ENCODE data around the gene FSD2.
A peak's percentile ranks its signal among the peaks of the same experiment; 100 is the strongest.
"Not testable (repeated sequence)": the region's sequence is repeated elsewhere in the genome, so short reads cannot be mapped to it uniquely, and the experiment has no call there.

FSD2 gene

GRCh38 chr15:82781349-82781748 is 24.5 kb downstream of the FSD2 start:
- Histone ChIP-seq H3K4me3 (ENCODE audit: low read length) (no peak overlapping the region), H3K9me3 (ENCODE audit: control insufficient read depth, low read length) (no peaks in the 10 kb centered on the region), H3K27me3 (replicated peaks; ENCODE audit: control insufficient read depth, insufficient read depth, low read length) (no peaks in the 10 kb centered on the region), H3K36me3 (ENCODE audit: control insufficient read depth, insufficient read depth, low read length, severe bottlenecking) (no peaks in the 10 kb centered on the region), H3K9ac (ENCODE audit: low read length) (no peak overlapping the region), H3K4me1 (ENCODE audit: control insufficient read depth, insufficient read depth, low read length) (no peaks in the 10 kb centered on the region)
- no peak for DNase-seq (ENCODE audit: low read depth)

- Histone ChIP-seq H3K9me3 (ENCODE audit: control insufficient read depth, low read length) (no peaks in the 10 kb centered on the region), H3K9ac (ENCODE audit: low read length) (no peak overlapping the region), H3K4me1 (ENCODE audit: control insufficient read depth, insufficient read depth, low read length) (no peaks in the 10 kb centered on the region), H3K4me3 (ENCODE audit: low read length) (no peak overlapping the region), H3K27me3 (replicated peaks; ENCODE audit: control insufficient read depth, insufficient read depth, low read length) (no peaks in the 10 kb centered on the region), H3K36me3 (ENCODE audit: control insufficient read depth, insufficient read depth, low read length, severe bottlenecking) (no peaks in the 10 kb centered on the region)
- no peak for DNase-seq (ENCODE audit: low read depth)
These were observed 27.1 kb downstream of the FSD2 start for GRCh38 chr15:82778755-82779154.

GRCh38 chr15:82774496-82774895 is 31.4 kb downstream of the FSD2 start:
- Histone ChIP-seq H3K36me3 (ENCODE audit: control insufficient read depth, insufficient read depth, low read length, severe bottlenecking) (no peaks in the 10 kb centered on the region), H3K9me3 (ENCODE audit: control insufficient read depth, low read length) (no peaks in the 10 kb centered on the region), H3K4me3 (ENCODE audit: low read length) (no peak overlapping the region), H3K9ac (ENCODE audit: low read length) (no peak overlapping the region), H3K4me1 (ENCODE audit: control insufficient read depth, insufficient read depth, low read length) (no peaks in the 10 kb centered on the region), H3K27me3 (replicated peaks; ENCODE audit: control insufficient read depth, insufficient read depth, low read length) (no peaks in the 10 kb centered on the region)
- no peak for DNase-seq (ENCODE audit: low read depth)

- no peaks in the 10 kb centered on the region for H3K9me3 ChIP-seq (ENCODE audit: control insufficient read depth, low read length)
- H3K27me3 ChIP-seq (replicated peaks; ENCODE audit: control insufficient read depth, insufficient read depth, low read length): no peaks in the 10 kb centered on the region
- no peaks in the 10 kb centered on the region for H3K4me1 ChIP-seq (ENCODE audit: control insufficient read depth, insufficient read depth, low read length)
- DNase-seq (ENCODE audit: low read depth): no peak
- peaks cover 3% of the 10 kb centered on the region for H3K36me3 ChIP-seq (ENCODE audit: control insufficient read depth, insufficient read depth, low read length, severe bottlenecking)
- H3K9ac ChIP-seq (ENCODE audit: low read length): no peak overlapping the region
- no peak overlapping the region for H3K4me3 ChIP-seq (ENCODE audit: low read length)
These were observed 33.9 kb downstream of the FSD2 start for GRCh38 chr15:82771789-82772607.

GRCh38 chr15:82768414-82769054 is 37.3 kb downstream of the FSD2 start:
- DNase-seq (ENCODE audit: low read depth): peak; percentile 28
- peaks cover 12% of the 10 kb centered on the region for H3K36me3 ChIP-seq (ENCODE audit: control insufficient read depth, insufficient read depth, low read length, severe bottlenecking)

GRCh38 chr15:82767163-82767829 is 38.6 kb downstream of the FSD2 start:
- H3K27me3 ChIP-seq (replicated peaks; ENCODE audit: control insufficient read depth, insufficient read depth, low read length): no peaks in the 10 kb centered on the region
- H3K9ac ChIP-seq (ENCODE audit: low read length): no peak overlapping the region
- no peaks in the 10 kb centered on the region for H3K9me3 ChIP-seq (ENCODE audit: control insufficient read depth, low read length)
- H3K4me1 ChIP-seq (ENCODE audit: control insufficient read depth, insufficient read depth, low read length): no peaks in the 10 kb centered on the region
- DNase-seq (ENCODE audit: low read depth): no peak
- H3K36me3 ChIP-seq (ENCODE audit: control insufficient read depth, insufficient read depth, low read length, severe bottlenecking): peaks cover 19% of the 10 kb centered on the region
- H3K4me3 ChIP-seq (ENCODE audit: low read length): no peak overlapping the region

More at GRCh38 chr15:82768414-82769054, 37.3 kb downstream of the FSD2 start:
- Histone ChIP-seq H3K4me3 (ENCODE audit: low read length) (no peak overlapping the region), H3K27me3 (replicated peaks; ENCODE audit: control insufficient read depth, insufficient read depth, low read length) (no peaks in the 10 kb centered on the region), H3K4me1 (ENCODE audit: control insufficient read depth, insufficient read depth, low read length) (no peaks in the 10 kb centered on the region), H3K9me3 (ENCODE audit: control insufficient read depth, low read length) (no peaks in the 10 kb centered on the region), H3K9ac (ENCODE audit: low read length) (no peak overlapping the region)

GRCh38 chr15:82766201-82766600 is 39.7 kb downstream of the FSD2 start:
- not testable (repeated sequence) for H3K9ac ChIP-seq (ENCODE audit: low read length); H3K4me1 ChIP-seq (ENCODE audit: control insufficient read depth, insufficient read depth, low read length); H3K27me3 ChIP-seq (replicated peaks; ENCODE audit: control insufficient read depth, insufficient read depth, low read length); H3K9me3 ChIP-seq (ENCODE audit: control insufficient read depth, low read length); DNase-seq (ENCODE audit: low read depth); H3K4me3 ChIP-seq (ENCODE audit: low read length)
- peaks cover 25% of the 10 kb centered on the region for H3K36me3 ChIP-seq (ENCODE audit: control insufficient read depth, insufficient read depth, low read length, severe bottlenecking)

- H3K36me3 ChIP-seq (ENCODE audit: control insufficient read depth, insufficient read depth, low read length, severe bottlenecking): peaks cover 36% of the 10 kb centered on the region
- H3K9ac ChIP-seq (ENCODE audit: low read length): no peak overlapping the region
- no peak overlapping the region for H3K4me3 ChIP-seq (ENCODE audit: low read length)
- H3K4me1 ChIP-seq (ENCODE audit: control insufficient read depth, insufficient read depth, low read length): no peaks in the 10 kb centered on the region
- no peak for DNase-seq (ENCODE audit: low read depth)
- no peaks in the 10 kb centered on the region for H3K27me3 ChIP-seq (replicated peaks; ENCODE audit: control insufficient read depth, insufficient read depth, low read length)
- H3K9me3 ChIP-seq (ENCODE audit: control insufficient read depth, low read length): no peaks in the 10 kb centered on the region
These were observed 41.1 kb downstream of the FSD2 start for GRCh38 chr15:82764740-82765139.

GRCh38 chr15:82764117-82764490 is 41.8 kb downstream of the FSD2 start:
- no peak for DNase-seq (ENCODE audit: low read depth)
- no peaks in the 10 kb centered on the region for H3K27me3 ChIP-seq (replicated peaks; ENCODE audit: control insufficient read depth, insufficient read depth, low read length)
- no peak overlapping the region for H3K9ac ChIP-seq (ENCODE audit: low read length)
- no peak overlapping the region for H3K4me3 ChIP-seq (ENCODE audit: low read length)
- peaks cover 39% of the 10 kb centered on the region for H3K36me3 ChIP-seq (ENCODE audit: control insufficient read depth, insufficient read depth, low read length, severe bottlenecking)
- no peaks in the 10 kb centered on the region for H3K9me3 ChIP-seq (ENCODE audit: control insufficient read depth, low read length)
- H3K4me1 ChIP-seq (ENCODE audit: control insufficient read depth, insufficient read depth, low read length): no peaks in the 10 kb centered on the region

GRCh38 chr15:82763361-82764116 is 42.3 kb downstream of the FSD2 start:
- Histone ChIP-seq H3K9me3 (ENCODE audit: control insufficient read depth, low read length) (no peaks in the 10 kb centered on the region), H3K4me1 (ENCODE audit: control insufficient read depth, insufficient read depth, low read length) (no peaks in the 10 kb centered on the region), H3K9ac (ENCODE audit: low read length) (no peak overlapping the region), H3K27me3 (replicated peaks; ENCODE audit: control insufficient read depth, insufficient read depth, low read length) (no peaks in the 10 kb centered on the region), H3K4me3 (ENCODE audit: low read length) (no peak overlapping the region), H3K36me3 (ENCODE audit: control insufficient read depth, insufficient read depth, low read length, severe bottlenecking) (peaks cover 45% of the 10 kb centered on the region)
- DNase-seq (ENCODE audit: low read depth): no peak

GRCh38 chr15:82751308-82751707 is 54.6 kb downstream of the FSD2 start:
- H3K4me1 ChIP-seq (ENCODE audit: control insufficient read depth, insufficient read depth, low read length): peaks cover 24% of the 10 kb centered on the region
- no peaks in the 10 kb centered on the region for H3K27me3 ChIP-seq (replicated peaks; ENCODE audit: control insufficient read depth, insufficient read depth, low read length)
- peak overlapping the region; percentile 97 for H3K9ac ChIP-seq (ENCODE audit: low read length)
- peaks cover 34% of the 10 kb centered on the region for H3K36me3 ChIP-seq (ENCODE audit: control insufficient read depth, insufficient read depth, low read length, severe bottlenecking)
- H3K4me3 ChIP-seq (ENCODE audit: low read length): peak overlapping the region; percentile 98
- no peaks in the 10 kb centered on the region for H3K9me3 ChIP-seq (ENCODE audit: control insufficient read depth, low read length)
- peak; percentile 9 for DNase-seq (ENCODE audit: low read depth)

Data from adipocyte (in vitro differentiated cells).